Left kidney (tissue), 8 donors: ENCODE measurements around the gene WASF2. TPM values are rescaled to one million over a fixed set of nuclear protein-coding genes. Genes with fewer than 3 reads are reported as not detected.
"Not testable (repeated sequence)": the region's sequence is repeated elsewhere in the genome, so short reads cannot be mapped to it uniquely, and the experiment has no call there.

Source experiments
- DNase-seq: peaks from one replicate; pipeline ENCODE4 v3.0.0-alpha.2; 2013
- long read RNA-seq, 8 donors: transcript quantifications; one replicate each; lab custom pipeline, GENCODE V29; 2026
- polyA plus RNA-seq: library from polyadenylated mRNA; unstranded; fragments of 120-200 nt; gene quantifications from one replicate; pipeline ENCODE4 v1.2.1, GENCODE V29; 2013; ENCODE audit not compliant: insufficient read length

WASF2 gene, protein sequence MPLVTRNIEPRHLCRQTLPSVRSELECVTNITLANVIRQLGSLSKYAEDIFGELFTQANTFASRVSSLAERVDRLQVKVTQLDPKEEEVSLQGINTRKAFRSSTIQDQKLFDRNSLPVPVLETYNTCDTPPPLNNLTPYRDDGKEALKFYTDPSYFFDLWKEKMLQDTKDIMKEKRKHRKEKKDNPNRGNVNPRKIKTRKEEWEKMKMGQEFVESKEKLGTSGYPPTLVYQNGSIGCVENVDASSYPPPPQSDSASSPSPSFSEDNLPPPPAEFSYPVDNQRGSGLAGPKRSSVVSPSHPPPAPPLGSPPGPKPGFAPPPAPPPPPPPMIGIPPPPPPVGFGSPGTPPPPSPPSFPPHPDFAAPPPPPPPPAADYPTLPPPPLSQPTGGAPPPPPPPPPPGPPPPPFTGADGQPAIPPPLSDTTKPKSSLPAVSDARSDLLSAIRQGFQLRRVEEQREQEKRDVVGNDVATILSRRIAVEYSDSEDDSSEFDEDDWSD
- polyA plus RNA-seq: 150 TPM
- long read RNA-seq, donor 1, full-length matches to known transcripts: 17 of 126 reads
- long read RNA-seq, donor 1, partial matches to known transcripts: 109 of 126 reads
- long read RNA-seq, donor 1, other reads (novel, unspliced or antisense): 0 of 126 reads
- long read RNA-seq, donor 2, full-length matches to known transcripts: 11 of 83 reads
- long read RNA-seq, donor 2, partial matches to known transcripts: 72 of 83 reads
- long read RNA-seq, donor 2, other reads (novel, unspliced or antisense): 0 of 83 reads
- long read RNA-seq, donor 3, full-length matches to known transcripts: 8 of 70 reads
- long read RNA-seq, donor 3, partial matches to known transcripts: 62 of 70 reads
- long read RNA-seq, donor 3, other reads (novel, unspliced or antisense): 0 of 70 reads
- long read RNA-seq, donor 4: 0 reads
- long read RNA-seq, donor 5, full-length matches to known transcripts: 26 of 54 reads
- long read RNA-seq, donor 5, partial matches to known transcripts: 28 of 54 reads
- long read RNA-seq, donor 5, other reads (novel, unspliced or antisense): 0 of 54 reads
- long read RNA-seq, donor 6, full-length matches to known transcripts: 11 of 95 reads
- long read RNA-seq, donor 6, partial matches to known transcripts: 84 of 95 reads
- long read RNA-seq, donor 6, other reads (novel, unspliced or antisense): 0 of 95 reads
- long read RNA-seq, donor 7, full-length matches to known transcripts: 18 of 65 reads
- long read RNA-seq, donor 7, partial matches to known transcripts: 47 of 65 reads
- long read RNA-seq, donor 7, other reads (novel, unspliced or antisense): 0 of 65 reads
- long read RNA-seq, donor 8, full-length matches to known transcripts: 6 of 27 reads
- long read RNA-seq, donor 8, partial matches to known transcripts: 21 of 27 reads
- long read RNA-seq, donor 8, other reads (novel, unspliced or antisense): 0 of 27 reads

DNA sequence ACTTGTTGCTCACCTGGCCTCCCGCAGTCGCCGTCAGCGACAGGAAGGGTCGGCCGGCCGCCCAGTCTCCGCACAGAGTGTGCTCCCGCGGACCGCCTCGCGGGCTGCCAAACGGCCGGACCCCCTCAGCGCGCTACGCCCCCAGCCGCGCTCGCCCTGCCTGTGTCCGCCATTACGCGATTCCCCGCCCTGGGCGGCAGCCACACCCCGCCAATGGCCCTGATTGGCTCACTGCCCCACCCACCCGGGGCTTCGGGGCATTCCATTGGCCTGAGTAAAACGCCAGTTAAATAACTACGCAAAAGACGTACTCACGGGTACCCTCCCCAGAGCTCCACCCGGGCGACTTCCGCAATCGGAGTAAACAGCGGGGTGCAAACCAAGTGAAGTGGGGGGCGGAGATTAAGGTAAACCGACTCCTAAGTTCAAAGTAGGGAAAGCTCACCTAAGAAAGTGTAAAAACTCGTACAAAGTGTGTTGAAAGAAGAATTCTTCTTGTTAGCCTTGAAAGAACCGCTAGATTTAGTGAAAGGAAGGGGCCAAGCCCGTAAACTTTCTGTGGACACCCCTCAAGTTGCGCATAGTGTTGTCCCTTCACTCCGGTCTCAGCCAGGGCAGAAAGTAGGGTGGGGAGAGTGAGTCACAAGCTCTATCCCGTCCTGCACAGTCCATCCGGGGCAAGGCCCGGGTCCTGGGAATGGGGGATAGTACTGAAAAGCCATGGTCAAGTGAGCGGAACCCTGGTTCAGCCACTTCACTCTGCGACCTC is at the start of gene WASF2:
Gene WASF2, minus strand, starts transcription at position 195 of the 769 bp plus-strand sequence. CDS start 61,277 bp downstream, outside the sequence.
- peak; percentile 98 for DNase-seq

DNA sequence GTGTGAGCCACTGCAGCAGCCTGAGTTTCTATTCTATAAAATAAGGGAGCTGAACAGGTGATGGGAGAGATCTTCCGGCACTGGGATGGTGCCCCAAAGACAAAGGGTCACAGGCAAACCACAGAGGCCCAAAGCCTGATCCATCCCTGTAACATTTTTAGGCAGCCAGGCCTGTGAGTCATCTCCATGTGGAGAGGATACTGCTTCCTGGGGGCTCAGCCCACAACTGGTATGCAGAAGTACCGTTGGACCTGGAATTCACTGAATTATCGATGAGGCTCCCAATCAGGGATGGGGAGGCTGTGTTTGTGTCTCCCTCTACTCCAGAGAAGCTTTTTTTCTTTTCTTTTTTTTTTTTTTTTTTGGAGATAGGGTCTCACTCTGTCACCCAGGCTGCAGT is 48.8 kb upstream of the WASF2 start:
- DNase-seq: no peak

DNA sequence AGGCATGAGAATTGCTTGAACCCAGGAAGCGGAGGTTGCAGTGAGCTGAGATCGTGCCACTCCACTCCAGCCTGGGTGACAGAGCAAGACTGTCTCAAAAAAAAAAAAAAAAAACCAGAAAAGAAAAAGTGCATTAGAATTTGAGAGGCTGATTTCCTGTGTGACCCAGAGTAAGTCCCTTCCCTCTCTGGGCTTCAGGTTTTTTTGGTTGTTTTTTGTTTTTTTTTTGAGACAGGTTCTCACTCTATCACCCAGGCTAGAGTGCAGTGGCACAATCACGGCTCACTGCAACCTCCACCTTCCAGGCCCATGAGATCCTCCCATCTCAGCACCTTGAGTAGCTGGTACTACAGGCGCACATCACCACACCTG is 48.3 kb upstream of the WASF2 start:
- not testable (repeated sequence) for DNase-seq

DNA sequence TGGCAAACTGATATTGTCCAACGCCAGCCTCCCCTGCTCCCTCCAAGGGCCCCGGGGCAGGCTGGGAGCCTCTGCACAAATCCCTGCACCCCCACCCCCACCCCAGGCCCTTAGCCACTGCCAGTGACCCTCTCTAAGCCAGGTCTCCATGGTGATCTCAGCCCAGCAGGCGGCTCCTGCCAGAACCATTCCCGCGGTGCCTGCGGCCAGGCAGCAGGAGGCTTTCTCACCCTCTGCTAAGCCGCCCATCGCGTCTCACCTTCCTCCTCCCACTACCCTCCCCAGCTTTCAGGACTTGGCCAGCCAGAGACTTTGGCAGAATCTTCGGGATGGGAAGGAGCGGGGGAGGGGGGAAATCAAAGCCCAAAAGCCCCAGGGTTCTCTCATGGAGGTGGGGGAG is 46.8 kb upstream of the WASF2 start:
- DNase-seq: no peak

DNA sequence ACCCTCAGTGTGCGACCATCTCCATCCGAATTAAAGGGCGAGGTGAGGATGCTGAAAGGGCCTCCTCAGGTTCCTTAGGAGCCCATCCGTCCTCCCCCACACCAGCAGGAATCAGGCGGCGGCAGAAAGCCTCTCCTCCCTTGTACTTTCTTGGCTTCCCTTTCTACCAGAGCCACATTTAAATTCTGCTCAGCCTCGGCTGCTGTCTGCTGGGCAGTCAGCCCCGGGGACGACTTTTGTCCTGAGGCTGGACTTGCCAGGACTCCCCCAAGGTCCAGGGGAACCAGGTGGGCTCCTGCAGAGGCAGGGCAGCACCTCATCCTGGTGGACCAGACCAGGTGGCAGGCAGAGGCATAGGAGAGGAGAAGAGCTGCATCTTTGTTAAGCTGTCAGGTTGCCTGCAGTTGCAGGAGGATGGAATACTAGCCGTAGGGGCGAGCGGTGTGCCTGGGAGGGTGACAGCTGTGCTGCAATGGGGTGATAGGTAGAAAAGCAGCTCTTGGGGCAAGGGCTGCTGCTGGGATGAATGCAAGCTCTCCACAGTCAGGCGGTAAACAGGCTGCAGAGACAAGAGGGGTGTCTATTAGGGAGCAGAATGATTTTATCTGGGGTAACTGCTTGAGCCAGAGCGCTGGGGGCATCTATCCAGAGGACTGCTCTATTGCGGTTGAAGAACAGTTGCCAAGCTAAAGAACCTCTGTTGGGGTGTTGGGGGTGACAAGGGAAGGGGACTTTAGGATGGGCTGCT is 46.2 kb upstream of the WASF2 start:
- no peak for DNase-seq

DNA sequence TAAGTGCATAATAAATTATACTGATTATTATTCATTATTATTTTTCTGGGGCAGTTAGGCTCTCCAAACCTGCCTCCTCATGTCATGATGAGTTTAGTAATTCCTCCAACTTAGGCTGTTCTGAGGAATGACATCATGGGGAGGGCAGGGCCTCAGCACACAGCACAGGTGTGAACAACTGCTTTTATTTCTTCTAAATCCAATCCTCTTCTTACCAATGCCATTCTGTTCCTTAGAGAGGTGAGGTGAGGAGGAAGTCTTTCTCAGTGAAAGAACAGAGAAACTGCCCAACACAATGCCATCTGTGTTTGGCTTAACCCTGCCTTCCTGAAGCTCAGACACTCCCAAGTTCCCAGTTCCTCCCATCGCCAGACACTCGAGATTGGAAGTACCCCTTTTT is 45.4 kb upstream of the WASF2 start:
- DNase-seq: no peak

DNA sequence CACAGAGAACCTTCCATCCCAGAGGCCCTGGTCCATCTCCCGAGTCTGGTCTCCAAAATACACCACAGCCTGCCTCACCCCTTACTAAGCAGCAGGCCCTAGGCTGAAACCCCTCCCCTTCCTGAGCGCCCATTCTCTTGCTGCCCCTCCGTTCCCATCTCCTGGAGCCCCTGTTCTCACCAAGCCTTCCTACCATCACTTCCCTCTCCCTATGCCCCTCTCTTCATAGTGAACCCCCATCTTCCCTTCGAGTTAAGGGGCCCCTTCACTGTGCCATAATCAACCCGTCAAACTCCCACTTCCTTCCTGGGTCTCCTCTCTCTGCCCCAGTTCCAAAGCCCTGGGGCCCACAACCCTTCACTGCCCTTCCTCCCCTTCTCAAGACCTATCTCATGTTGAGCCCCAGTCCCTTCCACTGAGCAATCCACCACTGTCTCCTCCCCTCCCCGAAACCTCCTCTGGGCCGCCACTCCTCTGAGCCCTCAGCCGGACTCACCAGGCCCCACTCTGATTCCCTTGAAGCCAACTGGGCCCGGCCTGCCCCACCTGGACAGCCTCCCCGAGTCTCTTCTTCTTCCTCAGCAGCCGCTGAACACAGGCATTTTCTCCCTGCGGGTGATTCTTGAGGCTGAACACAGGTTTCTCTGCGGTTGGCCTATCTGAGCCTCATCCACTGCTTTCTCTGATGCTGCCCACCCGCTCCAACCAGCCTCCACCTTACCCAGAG is 42.2 kb upstream of the WASF2 start:
- no peak for DNase-seq

DNA sequence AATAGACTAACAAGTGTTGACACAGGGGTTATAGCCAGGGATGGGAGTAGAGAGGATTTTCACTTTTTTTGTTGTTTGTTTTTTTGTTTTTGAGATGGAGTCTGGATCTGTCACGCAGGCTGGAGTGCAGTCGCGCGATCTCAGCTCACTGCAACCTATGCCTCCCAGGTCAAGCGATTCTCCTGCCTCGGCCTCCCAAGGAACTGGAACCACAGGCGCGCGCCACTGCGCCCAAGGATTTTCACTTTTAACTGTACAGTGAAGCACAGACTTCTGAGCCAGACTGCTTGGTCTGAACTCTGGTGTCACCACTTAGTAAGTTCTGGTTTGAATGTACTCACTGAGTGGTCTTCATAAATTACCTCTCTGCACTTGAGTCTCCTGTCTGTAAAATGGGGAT is 40.2 kb upstream of the WASF2 start:
- DNase-seq: no peak

DNA sequence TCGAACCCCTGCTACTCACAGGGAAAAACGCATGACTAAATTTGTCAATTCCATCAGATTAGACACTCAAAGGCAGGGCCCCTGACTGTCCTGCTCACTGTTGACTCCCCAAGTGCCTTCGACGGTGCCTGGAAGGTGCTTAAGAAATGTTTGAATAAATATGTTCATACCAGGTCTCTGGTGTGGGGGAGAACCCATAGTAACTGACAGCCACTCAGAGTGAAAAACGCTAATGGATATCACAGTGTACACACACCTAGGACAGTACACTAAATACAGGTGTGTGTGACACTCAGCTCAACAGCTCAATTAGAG is 39.7 kb upstream of the WASF2 start:
- DNase-seq: no peak

DNA sequence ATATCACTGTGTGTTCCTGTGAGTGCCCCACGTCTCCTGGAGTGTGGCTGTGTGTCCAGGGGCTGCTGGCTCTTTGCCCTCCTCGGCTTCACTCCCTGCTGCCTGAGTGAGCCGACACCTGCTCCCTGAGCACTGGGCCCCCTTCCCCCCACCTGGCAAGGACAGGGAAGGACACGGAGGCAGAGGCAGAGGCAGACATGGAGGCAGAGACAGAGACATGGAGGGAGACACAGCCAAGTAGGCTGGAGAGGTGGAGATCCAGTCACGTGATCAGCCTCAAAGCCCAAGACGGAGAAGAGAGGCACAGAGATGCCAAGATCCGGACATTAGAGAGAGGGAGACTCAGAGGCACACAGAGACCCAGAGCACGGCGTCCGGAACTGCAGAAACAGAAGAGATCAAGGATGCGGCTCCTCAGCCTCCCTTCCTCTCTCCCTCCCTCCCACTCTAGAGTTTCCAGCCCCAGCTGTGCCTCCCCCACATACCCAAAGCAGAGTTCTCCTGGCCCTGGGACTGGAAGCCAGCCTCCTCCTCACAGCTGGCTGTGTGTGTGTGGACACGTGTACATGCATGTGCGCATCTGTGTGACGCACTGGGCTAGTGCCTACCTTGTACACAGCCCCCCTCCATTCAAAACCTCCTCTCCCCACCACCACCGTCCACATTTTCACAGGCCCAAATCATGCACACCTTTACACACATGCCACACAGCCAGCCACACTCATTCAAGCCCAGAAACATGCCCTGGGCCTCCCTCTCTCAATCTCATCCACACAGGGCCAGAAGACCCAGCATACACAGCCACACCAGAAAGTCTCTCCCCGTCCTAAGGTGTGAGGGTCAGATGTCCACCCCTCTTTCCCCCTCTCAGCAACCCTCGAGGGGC is 39.1 kb upstream of the WASF2 start:
- peak; percentile 89 for DNase-seq

DNA sequence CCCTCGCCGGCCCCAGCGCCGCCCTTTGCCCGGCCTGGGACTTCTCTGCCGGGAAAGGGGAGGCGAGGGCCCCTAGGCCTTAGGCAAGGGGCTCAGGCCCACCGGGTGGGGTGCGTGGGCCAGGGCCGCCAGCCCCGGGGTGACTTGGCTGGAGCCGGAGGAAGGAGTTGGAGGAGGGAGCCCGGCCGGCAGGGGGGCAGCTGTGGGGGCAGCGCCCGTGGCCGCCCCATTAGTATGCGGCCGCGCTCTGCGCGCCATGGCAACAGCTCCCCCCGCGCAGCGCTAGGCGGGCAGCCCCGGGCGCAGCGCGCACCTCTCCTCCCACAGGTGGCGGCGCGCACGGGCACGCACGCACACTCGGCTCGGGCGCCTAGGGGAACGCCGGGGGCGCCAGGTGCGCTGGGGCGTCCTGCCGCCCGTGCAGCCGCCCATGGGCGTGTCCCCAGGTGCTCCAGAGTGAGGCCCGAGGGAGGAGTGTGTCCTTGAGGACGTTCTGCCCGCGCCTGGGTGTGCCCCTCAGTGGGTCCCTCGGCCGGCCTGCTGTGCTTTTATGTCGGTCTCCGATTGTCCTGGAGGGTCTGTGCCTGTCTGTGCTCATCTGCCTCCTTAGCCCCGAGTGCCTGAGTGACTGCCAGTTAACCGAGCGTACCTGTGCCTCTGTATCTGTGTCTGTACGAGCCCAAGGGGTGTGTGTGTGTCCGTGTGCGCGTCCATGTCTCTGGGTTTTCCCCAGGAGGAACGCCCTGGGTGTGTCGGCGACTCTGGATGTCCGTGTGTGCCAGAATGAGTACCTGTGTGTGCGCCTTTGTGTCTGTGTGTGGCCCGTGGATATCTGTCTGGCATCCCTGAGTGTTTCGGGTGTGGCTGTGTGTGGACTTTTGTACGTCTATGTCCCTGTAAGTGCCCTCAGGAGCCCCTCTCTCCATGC is 38.2 kb upstream of the WASF2 start:
- DNase-seq: peak; percentile 75

DNA sequence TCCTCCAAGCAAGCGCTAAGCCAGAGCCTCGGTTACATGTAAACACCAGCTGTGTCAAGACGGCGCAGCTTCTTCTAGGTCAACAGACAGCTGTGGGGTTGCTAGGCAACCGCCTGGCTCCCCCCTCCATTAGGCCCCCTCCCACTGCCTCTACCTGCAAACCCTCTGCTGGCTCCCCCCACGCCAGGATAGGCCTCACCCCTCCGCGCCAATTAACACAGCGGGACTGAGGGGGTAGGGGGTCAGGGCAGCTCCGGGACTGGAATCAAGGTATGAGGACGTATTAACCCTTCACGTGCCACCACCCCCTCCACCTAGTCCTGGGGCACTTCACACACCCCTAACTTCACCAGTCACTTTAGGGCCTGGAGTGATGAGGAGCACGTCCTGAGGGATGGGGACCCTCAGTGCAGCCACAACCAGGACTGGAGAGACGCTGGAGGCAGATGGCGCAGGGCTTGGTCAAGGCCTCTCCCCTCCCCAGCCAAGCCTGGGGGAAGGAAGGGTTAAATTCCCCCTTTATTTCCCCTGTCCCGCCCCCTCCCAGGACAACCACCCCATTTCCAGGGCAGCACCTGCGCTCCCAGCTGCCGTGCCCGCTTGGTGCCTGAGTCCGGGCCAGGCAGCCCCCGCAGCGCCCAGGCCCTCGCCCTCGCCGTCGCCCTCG is 37.4 kb upstream of the WASF2 start:
- DNase-seq: peak; percentile 86

DNA sequence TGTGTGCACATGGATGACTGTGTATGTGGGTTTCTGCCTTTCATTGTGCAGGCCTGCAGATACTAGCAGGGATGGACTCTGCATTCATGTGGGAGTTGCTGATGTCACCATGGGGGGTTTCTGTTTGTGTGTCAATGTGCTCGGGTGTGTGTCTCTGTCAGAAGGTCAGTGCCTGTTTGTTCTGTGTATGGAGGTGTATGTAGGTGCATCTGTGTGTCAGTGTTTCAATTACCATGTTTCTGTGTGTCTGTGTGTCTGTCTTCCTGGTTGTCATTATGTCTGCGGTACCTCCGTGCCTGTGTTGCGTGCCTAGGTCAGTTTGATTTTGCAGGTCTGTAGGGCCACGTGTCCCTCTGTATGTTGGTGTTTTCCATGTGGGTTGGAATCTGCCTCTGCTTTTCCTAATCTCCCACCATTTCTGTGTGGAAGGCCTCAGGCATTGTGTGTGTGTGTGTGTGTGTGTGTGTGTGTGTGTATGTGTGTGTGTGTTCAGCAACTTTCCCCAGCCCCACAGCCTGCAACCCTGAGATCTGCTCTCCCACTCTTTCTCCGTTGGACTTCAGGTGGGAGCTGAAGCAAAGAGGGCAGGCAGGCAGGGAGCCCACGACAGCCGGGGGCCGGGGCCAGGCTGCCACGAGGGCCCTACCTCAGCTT is 36.7 kb upstream of the WASF2 start:
- no peak for DNase-seq

DNA sequence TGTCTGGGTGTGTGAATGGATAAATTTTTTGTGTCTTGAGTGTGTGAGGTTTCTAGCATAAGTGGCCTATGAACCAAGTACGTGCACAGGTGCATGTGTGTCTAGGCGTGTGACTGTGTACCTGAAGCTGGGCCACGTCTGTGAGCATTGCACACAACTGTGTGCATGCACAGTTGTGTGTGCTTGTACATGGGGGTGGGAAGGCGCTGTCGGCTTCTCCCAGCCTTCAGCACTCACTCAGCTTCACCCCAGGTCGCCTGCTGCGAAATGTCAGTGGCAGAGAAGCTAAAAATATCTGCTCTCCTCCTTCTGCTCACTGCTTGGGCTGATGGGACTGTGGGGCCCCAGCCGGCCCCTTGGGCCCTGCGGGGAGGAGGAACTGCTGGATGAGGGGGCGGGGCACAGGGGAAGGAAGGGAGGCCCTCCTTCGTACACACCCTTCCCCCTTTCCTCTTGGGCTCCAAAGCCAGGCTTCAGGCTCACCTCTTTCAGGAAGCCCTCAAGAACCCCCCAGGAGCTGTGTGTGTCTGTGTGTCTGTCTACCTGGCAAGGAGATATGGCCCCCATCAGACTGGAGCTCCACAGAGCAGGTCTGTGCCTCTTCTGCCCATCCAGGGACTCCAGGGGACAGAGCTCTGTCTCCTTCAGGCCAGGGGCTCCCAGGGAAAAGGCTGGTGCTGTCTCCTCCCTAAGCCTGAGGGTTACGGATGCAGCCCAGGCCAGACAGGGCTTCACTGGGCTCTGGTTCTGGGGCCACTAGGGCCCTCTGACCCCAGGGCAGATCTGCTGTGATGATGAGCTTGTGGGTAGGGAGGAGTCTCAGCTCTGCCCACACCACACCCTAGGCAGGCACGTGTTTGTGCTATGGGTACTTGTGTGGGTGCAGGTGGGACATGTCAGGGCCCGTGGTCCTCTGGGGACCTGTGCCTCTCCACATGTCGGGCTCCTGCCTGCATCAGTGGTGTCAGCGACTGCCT is 35.6 kb upstream of the WASF2 start:
- DNase-seq: peak; percentile 77

DNA sequence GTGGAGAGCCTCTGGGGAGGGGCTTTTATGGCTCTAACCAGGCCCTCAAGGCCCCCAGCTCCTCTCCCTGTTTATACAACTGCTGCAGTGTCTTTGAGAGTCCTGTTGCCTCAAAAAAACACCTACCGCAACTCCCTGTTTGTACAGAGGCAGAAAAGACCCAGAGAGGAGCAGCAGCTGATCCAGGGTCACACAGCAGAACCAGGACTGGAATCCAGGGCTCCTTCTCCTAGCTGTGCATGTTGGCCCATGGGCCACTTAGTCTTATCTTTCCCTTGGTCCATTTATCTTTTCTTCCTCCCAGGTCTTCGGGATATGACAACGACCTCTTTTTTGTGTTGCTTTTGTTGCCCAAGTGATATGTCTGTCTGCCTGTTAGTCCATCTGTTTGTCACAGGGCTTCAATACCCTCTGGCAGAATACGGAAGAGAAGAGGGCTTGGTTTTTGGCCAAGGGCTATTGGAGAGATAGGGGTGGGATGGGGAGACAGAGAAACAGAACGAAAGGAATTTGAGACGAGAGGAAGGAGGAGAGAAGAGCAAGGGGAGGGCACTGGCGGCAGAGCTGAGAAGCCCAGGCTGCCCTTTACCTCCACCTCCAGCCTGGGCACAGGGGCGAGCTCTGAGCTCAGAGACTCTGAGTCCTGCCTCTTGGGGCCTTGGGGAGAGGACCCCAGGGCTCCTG is 33.5 kb upstream of the WASF2 start:
- no peak for DNase-seq
